Stimulated activated CD4-positive, alpha-beta T cell treated with anti-CD3 and anti-CD28 coated beads, TNF-alpha, amount 100 ng/mL, for 48 hours (primary cell): ENCODE results near the gene DNAJC3.
"Not testable (repeated sequence)": the region's sequence is repeated elsewhere in the genome, so short reads cannot be mapped to it uniquely, and the experiment has no call there.

Source experiments
- DNase-seq, 3 donors: peaks; one replicate each; pipeline ENCODE4 v3.0.0-alpha.2; 2020; ENCODE audit warnings: low read depth in 3 of 3

DNAJC3 gene

DNA sequence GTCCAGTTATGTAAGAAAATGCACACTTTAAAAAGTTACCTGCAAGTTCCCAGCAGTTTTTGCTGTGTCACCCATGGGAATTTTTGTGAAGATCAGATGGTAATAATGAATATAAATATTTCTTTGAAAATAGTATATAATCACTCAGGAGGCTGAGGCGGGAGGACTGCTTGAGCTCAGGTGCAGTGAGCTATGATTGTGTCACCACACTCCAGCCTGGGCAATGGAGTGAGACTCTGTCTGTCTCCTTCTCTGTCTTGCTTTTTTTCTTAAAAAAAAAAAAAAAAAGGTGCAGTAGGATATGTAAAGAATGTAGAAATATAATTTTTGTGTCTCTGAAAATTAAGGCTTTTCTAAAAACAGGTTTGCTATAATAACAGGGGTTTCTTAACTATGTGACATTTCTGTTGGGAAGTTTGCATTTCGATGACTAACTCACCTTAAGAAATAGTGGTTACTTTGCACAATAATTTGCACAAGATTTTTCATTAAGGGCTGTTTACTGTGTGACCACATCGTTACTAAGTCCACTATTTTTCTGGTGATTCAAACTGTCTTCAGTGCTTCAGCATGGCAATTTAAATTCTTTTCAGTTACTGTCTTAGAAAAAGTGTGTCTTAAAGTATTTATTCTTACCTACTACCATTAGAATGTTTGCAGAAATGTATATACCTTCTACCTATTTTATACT is 37.3 kb downstream of the DNAJC3 start:
- no peak for DNase-seq

DNA sequence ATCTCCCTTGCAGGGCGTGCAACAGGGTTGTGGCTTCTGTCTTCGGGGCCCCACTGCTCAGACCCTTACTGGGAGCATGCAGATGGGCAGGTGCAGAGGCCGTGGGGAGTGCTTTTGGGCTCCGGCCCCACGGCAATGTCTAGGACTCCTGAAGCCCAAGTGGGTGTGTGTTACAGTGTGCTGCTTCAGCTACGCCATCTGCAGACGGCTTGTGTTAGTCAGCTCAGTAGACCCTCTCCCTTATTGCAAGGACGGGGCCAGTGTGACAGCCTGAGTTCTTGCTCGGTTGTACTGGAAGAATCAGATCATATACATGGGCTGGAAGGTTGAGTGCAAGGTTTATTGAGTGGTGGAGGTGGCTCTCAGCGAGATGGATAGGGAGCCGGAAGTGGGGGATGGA is 39.3 kb downstream of the DNAJC3 start:
- DNase-seq = no peak

DNA sequence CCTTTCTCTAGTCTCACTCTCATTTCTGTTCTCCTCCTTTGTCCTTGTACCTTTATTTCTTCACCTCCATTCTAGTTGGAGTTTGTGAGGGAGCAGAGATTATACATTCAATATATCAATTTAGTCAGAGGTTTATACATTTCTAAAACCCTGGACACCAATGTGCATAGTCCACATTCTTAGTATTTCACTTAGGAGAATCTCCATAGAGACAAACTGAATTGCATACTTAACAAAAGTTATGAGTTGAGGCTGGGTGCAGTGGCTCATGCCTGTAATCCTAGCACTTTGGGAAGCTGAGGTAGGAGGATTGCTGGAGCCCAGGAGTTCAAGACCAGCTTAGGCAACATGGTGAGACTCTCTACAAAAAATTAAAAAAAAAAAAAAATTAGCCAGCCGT is 45.3 kb downstream of the DNAJC3 start:
- no peak for DNase-seq

DNA sequence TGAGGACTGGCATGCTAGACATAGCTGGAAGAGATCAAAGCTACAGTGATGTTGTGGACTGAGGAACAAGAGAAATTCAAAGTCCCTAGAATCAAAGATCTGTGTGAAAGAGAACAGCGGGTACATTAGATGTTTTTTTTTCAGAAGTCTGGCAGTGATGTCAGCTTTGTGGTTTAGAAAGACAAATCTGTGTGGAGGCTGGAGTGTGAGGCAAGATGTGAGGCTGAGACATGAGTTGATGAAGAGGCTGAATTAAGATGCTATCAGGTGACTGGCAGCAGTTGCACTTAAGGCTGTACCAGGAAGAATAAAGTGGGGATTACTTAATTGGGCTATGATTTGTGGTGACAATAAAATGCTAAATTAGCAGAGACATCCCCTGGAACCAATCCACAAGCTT is 46.5 kb downstream of the DNAJC3 start:
- no peak for DNase-seq

DNA sequence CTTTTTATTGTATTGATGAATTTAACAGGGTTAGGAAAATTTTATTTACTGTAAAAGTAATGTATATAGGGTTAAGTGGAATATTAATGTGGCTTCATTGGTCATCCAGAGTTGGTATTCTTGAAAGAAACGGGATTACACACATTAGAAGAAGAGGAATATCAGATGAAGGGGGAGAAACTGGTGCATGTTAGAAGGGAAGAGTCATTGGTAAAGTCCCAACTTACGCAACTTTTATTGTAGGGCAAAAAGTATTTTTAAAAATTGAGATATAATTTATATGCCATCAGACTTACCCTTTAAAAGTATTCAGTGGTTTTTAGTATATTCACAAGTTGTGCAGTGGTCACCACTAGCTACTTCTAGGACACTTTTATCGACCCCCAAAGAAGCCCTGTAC is 47.3 kb downstream of the DNAJC3 start:
- no peak for DNase-seq

DNA sequence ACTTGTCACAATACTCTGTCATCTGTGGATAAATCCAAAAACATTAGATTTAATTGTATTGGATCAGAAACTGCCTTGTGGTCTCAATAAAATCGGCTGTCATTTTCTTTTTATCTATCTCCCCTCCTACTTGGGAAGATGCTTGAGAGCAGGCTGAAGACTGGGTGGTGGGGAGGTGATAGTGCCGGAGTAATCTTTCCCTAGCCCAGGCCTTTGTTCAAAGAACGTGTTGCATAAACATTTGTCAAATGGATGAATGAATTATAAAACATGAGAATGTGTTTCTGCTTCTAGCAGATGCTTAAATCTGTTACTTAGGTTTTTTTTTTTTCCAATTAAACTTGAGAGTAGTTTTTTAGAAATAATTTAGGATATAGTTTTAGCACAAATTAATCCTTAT is 49.9 kb downstream of the DNAJC3 start:
- DNase-seq = no peak

DNA sequence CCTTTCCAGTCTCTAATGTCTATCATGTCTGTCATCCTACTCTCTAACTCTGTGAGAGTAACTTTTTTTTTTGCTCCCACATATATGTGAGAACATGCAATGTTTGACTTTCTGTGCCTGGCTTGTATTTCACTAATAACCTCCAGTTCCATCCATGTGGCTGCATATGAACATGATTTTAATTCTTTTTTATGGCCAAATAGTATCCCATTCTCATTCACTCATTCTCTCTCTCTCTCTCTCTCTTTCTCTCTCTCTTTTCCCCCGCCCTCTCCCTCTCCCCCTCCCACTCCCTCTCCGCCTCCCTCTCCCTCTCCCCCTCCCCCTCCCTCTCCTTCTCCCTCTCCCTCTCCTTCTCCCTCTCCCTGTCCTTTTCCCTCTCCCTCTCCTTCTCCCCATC is 52.0 kb downstream of the DNAJC3 start:
- DNase-seq = no peak

DNA sequence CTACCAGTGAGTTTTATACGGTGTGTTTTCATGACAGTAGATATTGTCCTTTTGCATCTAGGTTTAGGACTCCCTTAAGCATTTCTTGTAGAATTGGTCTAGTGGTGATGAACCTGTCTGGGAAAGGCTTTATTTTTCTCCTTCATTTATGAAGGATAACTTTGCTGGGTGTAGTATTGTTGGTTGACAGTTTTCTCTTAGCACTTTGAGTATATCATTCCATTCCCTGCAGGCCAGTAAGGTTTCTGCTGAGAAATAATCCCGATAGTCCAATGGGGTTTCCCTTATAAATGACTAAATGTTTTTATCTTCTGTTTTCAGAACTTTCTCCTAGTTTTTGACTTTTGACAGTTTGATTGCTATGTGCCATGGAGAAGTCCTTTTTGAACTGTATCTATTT is 57.2 kb downstream of the DNAJC3 start:
- no peak for DNase-seq

DNA sequence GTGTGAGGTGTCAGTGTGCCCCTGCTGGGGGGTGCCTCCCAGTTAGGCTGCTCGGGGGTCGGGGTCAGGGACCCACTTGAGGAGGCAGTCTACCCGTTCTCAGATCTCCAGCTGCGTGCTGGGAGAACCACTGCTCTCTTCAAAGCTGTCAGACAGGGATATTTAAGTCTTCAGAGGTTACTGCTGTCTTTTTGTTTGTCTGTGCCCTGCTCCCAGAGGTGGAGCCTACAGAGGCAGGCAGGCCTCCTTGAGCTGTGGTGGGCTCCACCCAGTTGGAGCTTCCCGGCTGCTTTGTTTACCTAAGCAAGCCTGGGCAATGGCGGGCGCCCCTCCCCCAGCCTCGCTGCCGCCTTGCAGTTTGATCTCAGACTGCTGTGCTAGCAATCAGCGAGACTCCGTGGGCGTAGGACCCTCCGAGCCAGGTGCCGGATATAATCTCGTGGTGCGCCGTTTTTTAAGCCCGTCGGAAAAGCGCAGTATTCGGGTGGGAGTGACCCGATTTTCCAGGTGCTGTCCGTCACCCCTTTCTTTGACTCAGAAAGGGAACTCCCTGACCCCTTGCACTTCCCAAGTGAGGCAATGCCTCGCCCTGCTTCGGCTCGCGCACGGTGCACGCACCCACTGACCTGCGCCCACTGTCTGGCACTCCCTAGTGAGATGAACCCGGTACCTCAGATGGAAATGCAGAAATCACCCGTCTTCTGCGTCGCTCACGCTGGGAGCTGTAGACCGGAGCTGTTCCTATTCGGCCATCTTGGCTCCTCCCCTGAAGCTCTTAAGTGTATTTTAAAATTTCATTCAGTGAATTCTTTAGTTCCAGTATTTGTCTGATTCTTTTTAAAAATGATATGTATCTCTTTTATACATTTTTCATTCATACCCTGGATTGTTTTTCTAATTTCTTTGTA is 63.4 kb downstream of the DNAJC3 start:
- DNase-seq = not testable (repeated sequence)

DNA sequence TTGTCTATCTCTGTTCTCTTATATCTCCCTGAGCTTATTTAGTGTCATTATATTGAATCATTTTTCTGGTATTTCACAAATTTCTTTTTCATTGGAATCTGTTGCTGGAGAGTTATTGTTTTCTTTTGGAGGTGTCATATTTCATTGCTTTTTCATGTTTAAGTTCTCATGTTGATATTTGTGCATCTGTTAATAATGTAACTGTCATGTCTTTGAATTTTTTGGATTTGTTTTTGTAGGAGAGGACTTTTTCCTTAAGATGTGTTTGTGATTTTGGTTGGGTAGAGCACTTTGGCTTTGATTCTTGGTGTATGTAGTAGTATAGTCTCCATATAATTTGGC is 64.0 kb downstream of the DNAJC3 start:
- no peak for DNase-seq

DNA sequence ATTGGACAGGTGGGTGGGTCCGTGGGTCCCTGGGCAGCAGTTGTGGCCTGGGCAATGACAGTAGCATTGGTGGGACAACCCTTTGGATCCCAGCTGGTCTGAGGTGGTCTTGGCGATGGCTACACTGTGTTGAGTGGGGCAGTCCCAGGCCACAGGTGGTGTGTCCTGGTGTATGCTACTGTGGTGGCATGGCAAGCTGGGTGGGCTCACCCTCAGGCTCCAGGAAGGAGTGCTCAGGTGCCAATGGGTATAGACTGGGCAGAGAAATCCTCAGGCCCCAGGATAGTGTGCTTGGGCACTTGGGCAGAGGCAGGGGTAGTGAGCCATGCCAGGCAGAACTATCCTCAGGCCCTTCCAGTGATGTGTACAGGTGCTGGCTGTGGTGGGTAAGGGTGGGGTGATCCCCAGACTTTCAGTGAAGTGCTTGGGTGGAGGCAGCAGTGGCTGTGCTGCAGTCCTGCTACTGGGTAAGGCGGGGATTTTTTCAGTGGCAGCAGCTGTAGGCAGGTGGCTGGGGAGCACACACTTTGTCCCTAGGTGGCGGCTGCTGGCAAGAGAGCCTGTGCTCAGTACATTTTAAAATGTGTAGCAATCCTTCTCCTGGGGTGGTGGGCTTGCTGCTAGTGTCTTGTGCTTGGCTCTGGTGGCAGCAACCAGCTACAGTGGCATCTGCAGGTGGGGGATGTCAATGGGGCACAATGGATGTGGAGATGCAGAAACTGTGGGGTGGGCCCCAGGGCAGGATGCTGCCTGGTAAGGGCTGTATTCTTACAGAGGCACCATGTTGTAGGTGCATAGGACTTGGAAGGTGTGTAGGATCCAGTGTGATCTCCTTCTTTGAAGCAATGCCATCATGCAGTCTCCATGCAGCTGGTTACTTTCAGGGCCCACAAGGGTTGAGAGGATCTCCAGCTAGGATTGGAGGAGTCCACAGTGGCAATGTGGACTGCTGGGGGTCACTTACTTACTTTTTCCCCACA is 64.9 kb downstream of the DNAJC3 start:
- DNase-seq = no peak

DNA sequence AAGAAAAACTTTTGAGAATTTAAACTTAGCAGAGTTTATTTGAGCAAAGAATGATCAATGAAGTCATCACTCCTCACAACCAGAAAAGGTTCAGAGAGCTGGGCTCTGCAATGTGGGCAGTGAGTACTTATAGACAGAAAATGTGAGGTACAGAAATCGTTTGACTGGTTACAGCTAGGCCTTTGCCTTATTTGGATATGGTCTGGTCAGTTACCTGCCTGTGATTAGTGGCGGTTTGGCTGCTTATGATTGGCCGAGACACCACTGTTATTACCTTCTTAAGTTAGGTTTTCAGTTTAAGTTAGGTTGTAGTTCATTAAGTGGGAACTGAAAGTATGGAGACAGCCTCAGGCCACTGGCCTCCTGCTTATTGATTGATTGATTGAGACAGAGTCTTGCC is 66.3 kb downstream of the DNAJC3 start:
- DNase-seq = no peak

DNA sequence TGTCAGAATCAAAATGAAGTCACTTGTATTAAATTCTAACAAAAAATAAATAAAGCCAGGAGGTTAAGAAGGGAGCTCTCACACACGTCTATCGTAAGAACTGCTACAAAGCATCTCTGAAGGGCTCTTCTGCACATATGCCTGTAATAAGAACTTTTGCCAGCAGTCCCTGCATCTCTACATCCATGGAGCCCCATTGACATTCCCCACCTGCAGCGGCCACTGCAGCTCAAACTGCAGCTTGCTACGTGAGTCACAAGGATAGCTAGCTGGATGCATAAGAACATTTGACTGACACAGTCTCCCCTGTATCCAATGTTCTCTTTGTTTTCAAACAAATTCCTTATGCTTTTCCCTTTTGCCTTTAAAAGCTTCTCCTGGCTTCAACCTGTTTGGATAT is 68.3 kb downstream of the DNAJC3 start:
- no peak for DNase-seq

DNA sequence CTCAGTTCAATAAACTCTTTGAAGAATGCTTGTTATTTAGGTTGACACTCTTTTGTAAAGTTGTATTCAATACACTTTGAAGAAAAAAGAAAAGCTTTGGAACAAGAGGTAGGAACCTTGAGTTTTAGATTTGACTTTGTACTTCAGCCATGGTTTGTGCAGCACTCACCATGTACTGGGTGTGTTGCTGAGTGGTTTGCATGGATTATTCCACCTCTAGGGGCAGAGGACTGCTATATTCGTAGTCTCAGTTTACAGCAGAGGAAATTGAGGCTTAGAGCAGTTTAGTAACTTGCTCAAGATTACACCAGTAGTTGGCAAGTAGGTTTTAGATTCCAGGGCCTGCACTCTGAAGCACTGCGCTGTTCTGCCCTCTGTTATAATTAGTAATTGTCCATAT is 68.8 kb downstream of the DNAJC3 start:
- DNase-seq = no peak

DNA sequence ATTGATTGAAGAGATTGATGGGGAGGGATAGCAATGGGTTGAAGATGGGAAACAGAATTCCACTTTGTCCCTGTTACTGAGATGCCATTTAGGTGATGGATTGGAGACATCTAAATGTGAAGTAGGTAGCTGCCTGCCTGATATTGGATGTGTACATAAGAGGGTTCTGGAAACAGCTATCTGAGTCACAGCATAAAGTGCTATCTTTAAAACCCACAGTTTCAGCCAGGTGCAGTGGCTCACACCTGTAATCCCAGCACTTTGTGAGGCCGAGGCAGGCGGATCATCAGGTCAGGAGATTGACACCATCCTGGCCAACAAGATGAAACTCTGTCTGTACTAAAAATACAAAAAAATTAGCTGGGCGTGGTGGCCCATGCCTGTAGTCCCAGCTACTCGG is 72.6 kb downstream of the DNAJC3 start:
- no peak for DNase-seq

DNA sequence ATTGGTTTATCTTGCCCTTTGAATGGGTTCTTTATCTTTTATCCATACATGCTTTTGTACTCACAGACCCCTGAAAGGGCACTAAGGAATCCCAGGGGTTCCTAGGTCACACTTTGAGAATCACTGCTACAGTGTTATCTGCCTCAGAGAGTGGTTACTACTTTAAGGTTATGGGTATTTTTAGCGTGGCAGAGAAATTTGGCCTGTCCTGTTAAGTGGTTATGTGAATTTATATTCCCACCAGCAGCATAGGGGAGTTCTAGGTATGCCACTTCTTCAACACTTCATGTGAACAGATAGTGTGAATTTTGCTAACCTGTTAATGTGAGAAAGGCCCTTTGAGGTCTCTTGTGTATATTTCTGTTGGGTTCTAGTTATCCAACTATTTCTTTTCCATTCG is 75.7 kb downstream of the DNAJC3 start:
- DNase-seq = no peak

DNA sequence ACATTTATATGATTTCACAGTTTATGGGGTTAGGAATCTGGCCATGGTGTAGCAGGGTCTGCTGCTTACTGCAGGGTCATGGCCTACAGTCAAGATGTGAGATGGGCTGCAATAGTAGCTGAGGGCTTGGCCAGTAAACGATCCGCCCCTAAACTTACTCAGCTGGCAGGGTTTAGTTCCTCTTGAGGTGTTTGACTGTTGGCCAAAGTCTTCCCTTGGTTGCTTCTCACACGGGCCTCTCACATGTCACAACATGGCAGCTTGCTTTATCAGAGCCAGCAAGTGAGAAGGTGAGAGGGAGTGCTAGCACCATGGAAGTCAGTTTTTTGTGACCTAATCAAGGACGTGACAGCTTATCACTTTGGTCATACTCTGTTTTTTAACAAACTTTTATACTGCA is 77.1 kb downstream of the DNAJC3 start:
- no peak for DNase-seq

DNA sequence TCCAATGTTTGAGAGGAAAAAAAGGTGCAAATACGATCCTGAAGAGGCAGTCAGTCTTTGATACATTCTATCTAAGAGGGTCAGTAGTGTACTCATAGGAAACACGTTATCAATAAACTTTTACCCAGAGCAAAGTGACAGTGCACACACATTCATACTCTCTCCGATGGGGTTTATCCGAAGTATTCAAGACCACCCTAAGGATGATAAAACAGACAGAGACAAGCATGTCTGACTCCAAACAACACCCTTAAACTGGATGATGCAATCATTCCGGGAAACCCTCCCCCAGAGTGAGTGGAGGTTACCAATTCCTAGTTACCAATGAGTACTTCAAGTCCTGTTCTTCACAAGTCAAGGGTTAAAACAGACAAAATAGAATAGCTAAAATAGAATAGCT is 79.1 kb downstream of the DNAJC3 start:
- no peak for DNase-seq

DNA sequence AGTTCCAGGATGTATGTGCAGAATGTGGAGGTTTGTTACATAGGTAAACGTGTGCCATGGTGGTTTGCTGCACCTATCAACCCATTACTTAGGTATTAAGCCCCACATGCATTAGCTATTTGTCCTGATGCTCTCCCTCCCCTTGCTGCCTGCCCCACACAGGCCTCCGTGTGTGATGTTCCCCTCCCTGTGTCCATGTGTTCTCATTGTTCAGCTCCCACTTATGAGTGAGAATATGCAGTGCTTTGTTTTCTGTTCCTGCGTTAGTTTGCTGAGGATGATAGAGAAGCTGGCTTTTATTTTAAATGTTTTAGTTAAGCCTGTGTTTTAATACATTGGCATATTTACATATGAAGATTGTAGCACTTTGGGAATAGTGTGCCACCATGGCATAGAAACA is 85.7 kb downstream of the DNAJC3 start:
- DNase-seq = not testable (repeated sequence)

DNA sequence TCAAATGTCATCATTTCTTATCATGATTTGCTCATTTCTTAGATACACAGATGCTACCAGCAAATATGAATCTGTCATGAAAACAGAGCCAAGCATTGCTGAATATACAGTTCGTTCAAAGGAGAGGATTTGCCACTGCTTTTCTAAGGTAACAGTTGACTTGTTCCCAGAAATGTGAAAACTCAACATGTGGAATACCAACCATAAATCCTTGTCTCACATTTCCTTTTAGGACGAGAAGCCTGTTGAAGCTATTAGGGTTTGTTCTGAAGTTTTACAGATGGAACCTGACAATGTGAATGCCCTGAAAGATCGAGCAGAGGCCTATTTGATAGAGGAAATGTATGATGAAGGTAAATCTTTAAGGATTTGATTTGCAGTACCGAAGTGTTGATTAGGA is 86.7 kb downstream of the DNAJC3 start:
- DNase-seq = no peak

DNA sequence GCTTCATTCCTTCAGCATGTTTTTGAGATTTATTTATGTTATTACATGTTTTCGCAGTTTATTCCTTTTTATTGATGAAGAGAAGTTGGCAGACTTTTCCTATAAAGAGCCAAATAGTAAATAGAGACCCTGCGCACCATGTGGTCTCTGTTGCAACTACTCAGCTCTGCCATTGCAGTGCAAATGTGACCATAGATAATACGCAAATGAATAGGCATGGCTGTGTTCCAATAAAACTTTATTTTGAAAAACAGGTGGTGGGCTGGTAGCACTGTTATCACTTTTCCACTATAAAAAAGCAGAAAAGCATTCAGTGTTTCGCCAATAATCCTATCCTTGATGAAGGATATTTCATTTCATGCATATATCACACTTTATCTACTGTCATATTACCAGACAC is 95.0 kb downstream of the DNAJC3 start:
- DNase-seq = no peak

DNA sequence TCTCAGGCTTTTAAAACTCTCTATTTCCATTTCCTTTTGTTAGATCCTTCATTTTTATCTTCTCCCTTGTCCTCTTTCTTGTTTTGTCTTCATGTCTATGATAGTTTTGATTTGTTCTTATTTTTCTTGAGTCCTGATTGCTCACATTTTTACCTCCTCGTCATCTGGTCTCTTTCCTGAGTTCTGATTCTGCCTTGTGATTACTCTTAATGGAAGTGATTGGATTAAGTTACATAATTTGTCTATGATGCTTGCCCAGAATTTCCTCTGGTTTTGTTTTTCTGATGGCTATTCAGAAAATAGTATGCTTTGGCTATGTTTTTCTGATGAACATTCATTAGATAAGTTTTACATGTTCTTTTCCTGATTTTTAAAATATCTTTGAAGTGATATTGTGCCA is 102.6 kb downstream of the DNAJC3 start:
- DNase-seq = no peak
